IMR-90 (cell line): ENCODE data around the gene BLOC1S5. TPM values are rescaled to one million over a fixed set of nuclear protein-coding genes. Genes with fewer than 3 reads are reported as not detected.

Source experiments
- ATAC-seq: fragments of 200-7000 bp; cut with Tn5 transposase; 2 replicates; pipeline ENCODE4 v1.9.1; 2020; ENCODE audit warnings: low read depth, mild to moderate bottlenecking, moderate library complexity
- BruUV-seq: library from RNA; stranded (reverse); fragments of 400-500 nt; replicated peaks from 2 replicates; lab custom pipeline; 2021; lab: Mats Ljungman, UMichigan
- CTCF ChIA-PET: fragments of 300-600 bp; formaldehyde crosslinking; extraction: SDS; loops from one replicate; lab custom pipeline; 2021; ENCODE audit warnings: antibody characterized with exemption; lab: Yijun Ruan, JAX
- POLR2A ChIA-PET: fragments of 300-600 bp; sonication (Branson Sonifier 250); formaldehyde crosslinking; loops from one replicate; lab custom pipeline; 2022; ENCODE audit warnings: antibody characterized with exemption; ENCODE audit not compliant: unreplicated experiment; lab: Charles Lee
- DNase-seq: peaks from one replicate; pipeline ENCODE4 v3.0.0; 2013
- H2AFZ ChIP-seq: replicated peaks from 2 replicates; pipeline ENCODE3; 2013; ENCODE audit warnings: low read length, mild to moderate bottlenecking; ENCODE audit not compliant: poor library complexity
- H2AK5ac ChIP-seq: 2 replicates; pipeline ENCODE4 v1.6.1; 2013; ENCODE audit warnings: low read depth, low read length, inconsistent platforms
- H2AK9ac ChIP-seq: replicated peaks from 2 replicates; pipeline ENCODE3; 2013; ENCODE audit warnings: mild to moderate bottlenecking, low read depth, low read length, moderate library complexity; ENCODE audit not compliant: poor library complexity
- H2BK120ac ChIP-seq: 2 replicates; pipeline ENCODE4 v1.6.1; 2013; ENCODE audit warnings: low read depth, low read length, inconsistent platforms
- H2BK15ac ChIP-seq: 3 replicates; pipeline ENCODE4 v1.6.1; 2013; ENCODE audit warnings: low read depth, low read length, inconsistent platforms
- H2BK20ac ChIP-seq: 2 replicates; pipeline ENCODE4 v1.6.1; 2013; ENCODE audit warnings: low read depth, mild to moderate bottlenecking, inconsistent platforms, low read length, moderate library complexity
- H2BK5ac ChIP-seq: 2 replicates; pipeline ENCODE4 v1.6.1; 2013; ENCODE audit warnings: mild to moderate bottlenecking, low read depth, low read length, inconsistent platforms; ENCODE audit not compliant: poor library complexity, severe bottlenecking
- H3K14ac ChIP-seq: replicated peaks from 2 replicates; pipeline ENCODE4 v1.6.1; 2013; ENCODE audit warnings: low read depth, low read length, inconsistent platforms
- H3K18ac ChIP-seq: 2 replicates; pipeline ENCODE4 v1.6.1; 2013; ENCODE audit warnings: low read depth, low read length, control low read depth
- H3K23ac ChIP-seq: 2 replicates; pipeline ENCODE4 v1.6.1; 2013; ENCODE audit warnings: low read depth, low read length, inconsistent platforms
- H3K27ac ChIP-seq: 2 replicates; pipeline ENCODE4 v1.5.1; 2013; ENCODE audit warnings: mild to moderate bottlenecking, control low read depth, low read length; ENCODE audit not compliant: insufficient read depth
- H3K27me3 ChIP-seq: 2 replicates; pipeline ENCODE4 v1.6.1; 2013; ENCODE audit warnings: low read length; ENCODE audit not compliant: control insufficient read depth, insufficient read depth
- H3K36me3 ChIP-seq: 2 replicates; pipeline ENCODE4 v1.6.1; 2013; ENCODE audit warnings: low read length, mixed read lengths; ENCODE audit not compliant: control insufficient read depth, insufficient read depth
- H3K4ac ChIP-seq: 2 replicates; pipeline ENCODE4 v1.6.1; 2013; ENCODE audit warnings: low read depth, low read length, inconsistent platforms
- H3K4me1 ChIP-seq: 2 replicates; pipeline ENCODE4 v1.6.1; 2013; ENCODE audit warnings: low read length, mixed read lengths; ENCODE audit not compliant: control insufficient read depth, insufficient read depth
- H3K4me2 ChIP-seq: 2 replicates; pipeline ENCODE4 v1.6.1; 2013; ENCODE audit warnings: low read depth, mild to moderate bottlenecking, control low read depth, low read length, moderate library complexity
- H3K4me3 ChIP-seq: 2 replicates; pipeline ENCODE4 v1.5.1; 2013; ENCODE audit warnings: low read depth, mild to moderate bottlenecking, control low read depth, low read length, moderate library complexity; ENCODE audit not compliant: insufficient read depth
- H3K56ac ChIP-seq: 2 replicates; pipeline ENCODE4 v1.6.1; 2013; ENCODE audit warnings: low read length, inconsistent platforms; ENCODE audit not compliant: insufficient read depth; ENCODE audit errors: extremely low read depth
- H3K79me1 ChIP-seq, 2 experiments: 2 replicates each; pipeline ENCODE4 v1.6.1; 2013; ENCODE audit warnings: low read length in 2 of 2, inconsistent platforms in 1 of 2, low read depth in 1 of 2
- H3K9ac ChIP-seq: 2 replicates; pipeline ENCODE4 v1.6.1; 2013; ENCODE audit warnings: low read depth, low read length, control low read depth
- H3K9me1 ChIP-seq: 2 replicates; pipeline ENCODE4 v1.6.1; 2013; ENCODE audit warnings: low read length, inconsistent platforms; ENCODE audit not compliant: insufficient read depth
- H3K9me3 ChIP-seq: 2 replicates; pipeline ENCODE4 v1.6.1; 2013; ENCODE audit warnings: low read length; ENCODE audit not compliant: control insufficient read depth, insufficient read depth
- H4K20me1 ChIP-seq: 2 replicates; pipeline ENCODE4 v1.6.1; 2013; ENCODE audit warnings: low read length, inconsistent platforms; ENCODE audit not compliant: insufficient read depth
- H4K5ac ChIP-seq: 2 replicates; pipeline ENCODE4 v1.6.1; 2013; ENCODE audit warnings: mild to moderate bottlenecking, low read depth, low read length, control low read depth
- H4K8ac ChIP-seq, 2 experiments: 2 replicates each; pipeline ENCODE4 v1.6.1; 2013; ENCODE audit warnings: low read depth in 2 of 2, low read length in 2 of 2, control low read depth in 1 of 2, inconsistent platforms in 1 of 2
- H4K91ac ChIP-seq: 2 replicates; pipeline ENCODE4 v1.6.1; 2013; ENCODE audit warnings: low read depth, low read length, inconsistent platforms; ENCODE audit not compliant: insufficient read depth
- MAFK ChIP-seq: IDR thresholded peaks from 2 replicates; pipeline ENCODE4 v1.6.1; 2012; ENCODE audit warnings: low read depth, low read length, improper control_type of control experiment
- MXI1 ChIP-seq: IDR thresholded peaks from 2 replicates; pipeline ENCODE4 v1.6.1; 2012; ENCODE audit warnings: low read depth, mild to moderate bottlenecking, low read length, moderate library complexity, borderline replicate concordance
- RCOR1 ChIP-seq: IDR thresholded peaks from 2 replicates; pipeline ENCODE4 v1.6.1; 2012; ENCODE audit warnings: mild to moderate bottlenecking, low read length, improper control_type of control experiment; ENCODE audit not compliant: insufficient replicate concordance
- WGBS, 2 experiments: methylation state at CpG; one replicate each; pipeline versions ENCODE4 v1.1.5 to v1.1.7; 2013; ENCODE audit warnings: missing lambda C conversion rate in 2 of 2; ENCODE audit not compliant: insufficient read length in 1 of 2; ENCODE audit errors: extremely low coverage in 2 of 2; 5-methylcytosine and 5-hydroxymethylcytosine counted together
- dilution Hi-C: fragments of 300-500 bp; cut with HindIII; formaldehyde crosslinking; loops from one replicate; pipeline ENCODE4 v1.14.3; 2018; ENCODE audit warnings: low sequenced_read_pairs; ENCODE audit not compliant: unreplicated experiment
- in situ Hi-C: fragments of 300-500 bp; cut with MboI; formaldehyde crosslinking; loops from 3 replicates; pipeline ENCODE4 v1.14.3; 2019; ENCODE audit warnings: low sequenced_read_pairs, inconsistent platforms, mixed read lengths
- intact Hi-C: fragments of 100-400 bp; cut with micrococcal nuclease; formaldehyde crosslinking; loops from 2 replicates; pipeline ENCODE4 v1.10.0; 2022
- polyA plus RNA-seq, 3 experiments: library from polyadenylated mRNA; depleted of rRNA; stranded (reverse); fragments of >200 nt; gene quantifications; 2 replicates each; pipeline ENCODE4 v1.2.3, GENCODE V29; 2012; ENCODE audit warnings: low replicate concordance in 1 of 3
- total RNA-seq: library from RNA; depleted of rRNA; stranded (reverse); fragments of >200 nt; gene quantifications from 2 replicates; pipeline ENCODE4 v1.2.3, GENCODE V29; 2012

BLOC1S5 gene
- total and polyA plus RNA-seq, 2 of the 4 experiments (the other 2 are of a cell fraction) = 4.8 to 17.2 TPM

GRCh38 chr6:7975764-7976146 is 88.4 kb downstream of the BLOC1S5 start:
- H2AFZ ChIP-seq = no peak overlapping the region
- no peak overlapping the region for H4K8ac ChIP-seq
- H3K56ac ChIP-seq = no peak overlapping the region
- H3K9me1 ChIP-seq = peaks cover 8% of the 10 kb centered on the region
- dilution Hi-C loops (no loop called here), in situ Hi-C loops (no loop called here), intact Hi-C loops (loop anchor here (5.0 kb wide), 1 partner anchor 63 kb away; the partner anchor contains the start of gene TXNDC5)
- TF ChIP-seq MXI1 (peak; percentile 76; the same call in 1 of the 2 replicates), MAFK (no peak), RCOR1 (no peak)
- peak overlapping the region; percentile 48 for H3K4ac ChIP-seq
- H4K5ac ChIP-seq = no peak overlapping the region
- no peaks in the 10 kb centered on the region for H3K79me1 ChIP-seq
- H3K9ac ChIP-seq = no peak overlapping the region
- H3K27me3 ChIP-seq = no peaks in the 10 kb centered on the region
- H3K4me1 ChIP-seq = peaks cover 2% of the 10 kb centered on the region; the same call in 1 of the 2 replicates
- peak overlapping the region; percentile 9; the same call in 1 of the 2 replicates for H3K4me2 ChIP-seq
- H3K18ac ChIP-seq = no peak overlapping the region
- H2BK120ac ChIP-seq = no peak overlapping the region
- H3K9me3 ChIP-seq = no peaks in the 10 kb centered on the region
- WGBS, 2 experiments = 100% methylated on average over 1 of the region's 8 CpGs; no CpG with 5 or more reads in 1 of the 2 experiments
- H3K27ac ChIP-seq = 0 out of 2 replicates have a peak overlapping the region, but pooled peaks have one; percentile 2
- no peaks in the 10 kb centered on the region for H3K36me3 ChIP-seq
- H3K14ac ChIP-seq = no peak overlapping the region
- ChIA-PET CTCF (no interaction called here), POLR2A (no interaction called here)
- BruUV-seq = no TSS peak
- peak overlapping the region; percentile 1; the same call in 1 of the 2 replicates for H3K23ac ChIP-seq
- H2AK9ac ChIP-seq = no peak overlapping the region
- ATAC-seq (peak; percentile 27), DNase-seq (no peak)
- H4K20me1 ChIP-seq = no peaks in the 10 kb centered on the region
- H2BK20ac ChIP-seq = no peak overlapping the region
- no peak overlapping the region for H2BK15ac ChIP-seq
- peak overlapping the region; percentile 15; the same call in 1 of the 2 replicates for H4K91ac ChIP-seq
- no peak overlapping the region for H2BK5ac ChIP-seq
- H2AK5ac ChIP-seq = peak overlapping the region; percentile 12; the same call in 1 of the 2 replicates
- no peak overlapping the region for H3K4me3 ChIP-seq
